Right hindlimb (tissue), 1 donor: ENCODE measurements around the gene GALNT14.

Source experiments
- DNase-seq: peaks from one replicate; pipeline ENCODE4 v3.0.0-alpha.2; 2018

The GALNT14 gene

GRCh38 chr2:30968660-30969397 lies 169.4 kb downstream of the GALNT14 start:
- no peak for DNase-seq

GRCh38 chr2:30966786-30967185 lies 171.5 kb downstream of the GALNT14 start:
- no peak for DNase-seq

GRCh38 chr2:30965022-30965531 lies 173.2 kb downstream of the GALNT14 start:
- no peak for DNase-seq

GRCh38 chr2:30964334-30965005 lies 173.8 kb downstream of the GALNT14 start:
- DNase-seq: no peak

- DNase-seq: no peak
Measured at GRCh38 chr2:30963184-30963583, 175.1 kb downstream of the GALNT14 start.

- DNase-seq: no peak
Measured at GRCh38 chr2:30960213-30960612, 178.0 kb downstream of the GALNT14 start.

- no peak for DNase-seq
Measured at GRCh38 chr2:30959653-30960052, 178.6 kb downstream of the GALNT14 start.

- DNase-seq: no peak
Measured at GRCh38 chr2:30958918-30959265, 179.3 kb downstream of the GALNT14 start.

- DNase-seq: no peak
Measured at GRCh38 chr2:30958193-30958917, 179.9 kb downstream of the GALNT14 start.

- DNase-seq: no peak
Measured at GRCh38 chr2:30957591-30957990, 180.6 kb downstream of the GALNT14 start.

GRCh38 chr2:30956995-30957394 lies 181.2 kb downstream of the GALNT14 start:
- peak; percentile 35 for DNase-seq

GRCh38 chr2:30955516-30956132 lies 182.6 kb downstream of the GALNT14 start:
- DNase-seq: no peak

- no peak for DNase-seq
Measured at GRCh38 chr2:30950339-30950738, 187.9 kb downstream of the GALNT14 start.

- DNase-seq: no peak
Measured at GRCh38 chr2:30949435-30949834, 188.8 kb downstream of the GALNT14 start.

- no peak for DNase-seq
Measured at GRCh38 chr2:30948857-30949256, 189.4 kb downstream of the GALNT14 start.

- DNase-seq: no peak
Measured at GRCh38 chr2:30948130-30948529, 190.1 kb downstream of the GALNT14 start.

- DNase-seq: no peak
Measured at GRCh38 chr2:30947686-30948085, 190.6 kb downstream of the GALNT14 start.

- DNase-seq: no peak
Measured at GRCh38 chr2:30942419-30942818, 195.8 kb downstream of the GALNT14 start.

- DNase-seq: no peak
Measured at GRCh38 chr2:30940839-30941238, 197.4 kb downstream of the GALNT14 start.

- DNase-seq: no peak
Measured at GRCh38 chr2:30939364-30939763, 198.9 kb downstream of the GALNT14 start.

GRCh38 chr2:30938196-30938595 lies 200.0 kb downstream of the GALNT14 start:
- DNase-seq: no peak

GRCh38 chr2:30936977-30937376 lies 201.3 kb downstream of the GALNT14 start:
- DNase-seq: no peak

- DNase-seq: no peak
Measured at GRCh38 chr2:30935795-30936194, 202.4 kb downstream of the GALNT14 start.
